Left colon (tissue), 2 donors: ENCODE results near the gene SLC43A1. TPM values are rescaled to one million over a fixed set of nuclear protein-coding genes. Genes with fewer than 3 reads are reported as not detected.
A peak's percentile ranks its signal among the peaks of the same experiment; 100 is the strongest.

Source experiments
- ATAC-seq: fragments of 200-7000 bp; cut with Tn5 transposase; one replicate; pipeline ENCODE4 v1.9.1; 2020; ENCODE audit warnings: mild to moderate bottlenecking, moderate library complexity
- DNase-seq, 2 donors: peaks; one replicate each; pipeline ENCODE4 v3.0.0-alpha.2; 2020
- intact Hi-C, 2 donors: fragments of 100-400 bp; cut with DNase I in 1 of 2; cut with micrococcal nuclease in 1 of 2; formaldehyde crosslinking; loops; one replicate each; pipeline versions ENCODE4 v1.11.2 to v1.14.0; 2022; cut with DNase I, micrococcal nuclease
- total RNA-seq, 2 donors: library from RNA; stranded (reverse); fragmentation: NEBNext Ultra II Directional; extraction: Animal tissue kit (Norgen Biotek cat#: 25700); gene quantifications; one replicate each; pipeline ENCODE4 v1.2.1, GENCODE V29; 2021
- donor health status: DM: no; HTN: no; CAD: no.
- donor health status: DM: yes; HTN: yes; CAD: no.

The SLC43A1 gene
- total RNA-seq, 2 donors from 2014 or later: 7.1 to 9.6 TPM

GRCh38 chr11:57471496-57471895 lies 44.0 kb downstream of the SLC43A1 start:
- intact Hi-C loops: no loop called here
- DNase-seq (no peak), ATAC-seq (no peak)

GRCh38 chr11:57469268-57469667 lies 46.2 kb downstream of the SLC43A1 start:
- DNase-seq (no peak), ATAC-seq (no peak)
- intact Hi-C loops: no loop called here

- intact Hi-C loops: no loop called here
- no peak for DNase-seq
- ATAC-seq: no peak
Observed at GRCh38 chr11:57468276-57468675, 47.2 kb downstream of the SLC43A1 start.

- no peak for ATAC-seq
- no peak for DNase-seq
- intact Hi-C loops: no loop called here
Observed at GRCh38 chr11:57467508-57468157, 47.9 kb downstream of the SLC43A1 start.

DNA sequence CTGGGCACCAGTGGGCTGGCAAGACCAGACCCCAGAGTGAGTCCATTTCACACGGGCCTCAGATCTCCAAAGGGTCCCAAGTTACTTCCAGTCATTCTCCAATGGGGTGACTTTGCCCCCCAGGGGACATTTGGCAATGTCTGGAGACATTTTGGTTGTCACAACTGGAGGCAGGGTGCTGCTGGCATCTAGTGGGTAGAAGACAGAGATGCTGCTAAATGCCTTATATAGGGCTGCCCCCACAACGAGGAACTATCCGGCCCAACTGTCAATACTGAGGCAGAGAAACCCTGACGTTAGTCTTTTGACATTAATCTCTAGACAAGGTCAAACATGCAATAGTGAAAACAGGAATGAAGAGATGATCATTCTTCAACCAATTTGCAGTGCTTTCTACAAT lies 48.8 kb downstream of the SLC43A1 start:
- ATAC-seq: no peak
- intact Hi-C loops: no loop called here
- DNase-seq: no peak

GRCh38 chr11:57464539-57465181 lies 50.8 kb downstream of the SLC43A1 start:
- intact Hi-C loops: no loop called here
- DNase-seq (no peak), ATAC-seq (peak; percentile 14)

DNA sequence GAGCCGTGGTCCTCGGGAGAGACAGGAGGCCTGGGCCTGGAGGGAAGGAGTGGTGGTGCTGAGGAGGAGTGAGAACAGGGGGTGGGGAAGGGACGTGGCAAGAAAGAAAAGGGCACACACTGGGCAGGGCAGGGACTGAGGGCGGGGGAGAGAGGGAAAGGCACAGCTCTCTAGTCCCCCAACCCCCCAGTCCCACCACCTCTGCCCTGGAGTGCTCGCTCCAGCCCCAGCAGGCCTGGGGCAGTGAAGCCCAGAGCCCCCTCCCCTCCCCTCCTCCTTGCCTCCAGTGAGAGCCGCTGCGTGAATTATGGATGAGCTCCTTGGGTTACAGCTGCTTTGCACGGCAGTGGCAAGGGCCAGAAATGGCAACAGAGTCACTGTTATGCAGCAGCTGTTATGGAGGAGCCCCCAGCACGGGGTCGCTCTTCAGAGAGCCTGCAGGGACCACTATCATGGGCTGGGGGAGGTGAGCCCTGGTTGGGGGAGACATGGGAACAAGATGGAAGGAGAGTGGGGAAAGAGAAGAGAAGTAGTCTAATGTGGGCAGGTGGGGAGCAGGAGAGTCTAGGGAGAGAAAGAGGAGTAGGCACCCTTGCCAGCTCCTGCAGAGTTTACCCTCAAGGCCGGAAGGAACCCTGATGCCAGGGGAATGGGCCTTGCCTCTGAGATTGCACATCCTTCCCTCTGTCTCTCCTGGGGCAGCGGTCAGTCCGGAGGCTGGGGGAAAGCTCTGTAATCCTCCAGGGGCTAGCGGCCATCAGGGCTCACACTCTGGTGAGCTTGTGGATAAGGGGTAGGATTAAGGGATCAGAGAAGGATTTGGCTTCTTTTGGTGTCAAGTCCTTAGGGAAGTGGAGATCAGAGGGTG lies 51.6 kb downstream of the SLC43A1 start:
- DNase-seq (no peak), ATAC-seq (no peak)
- intact Hi-C loops: no loop called here

DNA sequence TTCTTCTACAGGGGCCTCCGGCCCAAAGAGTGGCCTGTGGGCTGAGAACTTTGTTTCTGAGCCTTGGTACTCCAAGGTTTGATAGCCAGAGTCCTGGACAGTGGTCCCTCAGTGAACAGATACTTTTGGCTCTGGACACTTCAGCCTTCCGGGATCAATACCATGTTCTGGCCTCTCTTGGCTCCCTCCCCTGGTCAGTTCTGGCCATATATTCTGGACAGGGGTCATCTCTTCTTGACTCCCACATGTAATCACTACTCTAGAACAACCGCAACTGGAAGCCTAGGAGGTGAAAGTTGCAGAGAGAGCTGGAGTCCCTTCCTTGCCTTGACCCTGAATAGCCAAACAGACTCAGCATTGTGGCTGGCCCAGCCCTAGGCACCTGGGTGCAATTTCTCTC lies 52.9 kb downstream of the SLC43A1 start:
- ATAC-seq: no peak
- intact Hi-C loops: no loop called here
- DNase-seq: no peak

GRCh38 chr11:57461841-57462489 lies 53.5 kb downstream of the SLC43A1 start:
- no peak for ATAC-seq
- intact Hi-C loops: no loop called here
- DNase-seq: no peak

DNA sequence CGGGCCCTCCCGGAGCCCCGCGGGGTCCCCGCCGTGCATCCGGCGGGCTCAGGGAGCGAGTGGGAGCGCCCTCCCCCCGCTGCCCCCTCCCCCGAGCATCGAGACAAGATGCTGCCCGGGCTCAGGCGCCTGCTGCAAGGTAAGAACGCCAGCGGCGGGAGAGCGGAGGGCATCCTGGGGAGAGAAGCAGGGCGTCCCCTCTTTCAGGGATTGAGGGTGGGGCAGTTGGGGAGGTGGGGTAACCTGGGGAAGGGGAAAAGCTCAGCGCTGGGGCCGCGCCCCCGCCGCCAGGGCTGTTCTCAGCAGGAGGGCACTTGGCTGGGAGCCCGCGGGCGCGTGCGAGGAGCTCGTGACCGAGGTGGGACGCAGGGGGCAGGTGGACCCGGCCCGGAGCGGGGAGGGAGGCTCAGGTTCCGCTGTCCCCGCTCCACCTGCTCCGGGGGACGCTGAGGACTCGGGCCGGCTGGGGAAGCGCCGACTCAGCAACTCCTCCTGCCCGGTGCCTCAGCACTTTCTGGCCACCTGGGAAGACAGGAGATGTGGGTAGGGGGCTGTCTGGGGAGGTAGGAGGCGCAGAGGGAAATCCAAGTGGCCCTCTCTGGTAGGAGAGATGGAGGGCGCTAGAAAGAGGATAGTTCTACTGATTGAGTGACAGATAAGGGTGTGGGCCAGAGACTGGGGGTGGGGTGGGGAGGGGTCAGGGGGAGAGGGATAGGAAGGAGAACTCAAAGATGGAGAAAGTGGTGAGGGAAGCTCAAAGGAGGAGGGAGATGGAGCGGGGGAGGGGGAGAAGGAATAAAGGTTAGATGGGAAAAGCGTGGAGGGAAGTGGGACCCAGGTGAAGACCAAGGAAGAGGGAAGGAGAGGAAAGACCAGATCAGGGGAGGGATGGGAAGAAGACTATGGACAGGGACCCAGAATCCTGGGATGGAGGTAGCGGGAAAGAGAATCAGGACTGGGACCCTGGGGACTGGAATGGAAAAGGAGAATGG lies 54.4 kb downstream of the SLC43A1 start:
- ATAC-seq (no peak), DNase-seq (no peak)
- intact Hi-C loops: no loop called here

GRCh38 chr11:57460022-57460757 lies 55.3 kb downstream of the SLC43A1 start, which contains the start of gene RTN4RL2:
TSS of gene RTN4RL2 (plus strand) at chr11:57460528. CDS start at chr11:57460866, 338 bp downstream.
- DNase-seq (peak in 1 of 2 donors; percentile 51), ATAC-seq (peak; percentile 65)
- intact Hi-C loops: no loop called here

DNA sequence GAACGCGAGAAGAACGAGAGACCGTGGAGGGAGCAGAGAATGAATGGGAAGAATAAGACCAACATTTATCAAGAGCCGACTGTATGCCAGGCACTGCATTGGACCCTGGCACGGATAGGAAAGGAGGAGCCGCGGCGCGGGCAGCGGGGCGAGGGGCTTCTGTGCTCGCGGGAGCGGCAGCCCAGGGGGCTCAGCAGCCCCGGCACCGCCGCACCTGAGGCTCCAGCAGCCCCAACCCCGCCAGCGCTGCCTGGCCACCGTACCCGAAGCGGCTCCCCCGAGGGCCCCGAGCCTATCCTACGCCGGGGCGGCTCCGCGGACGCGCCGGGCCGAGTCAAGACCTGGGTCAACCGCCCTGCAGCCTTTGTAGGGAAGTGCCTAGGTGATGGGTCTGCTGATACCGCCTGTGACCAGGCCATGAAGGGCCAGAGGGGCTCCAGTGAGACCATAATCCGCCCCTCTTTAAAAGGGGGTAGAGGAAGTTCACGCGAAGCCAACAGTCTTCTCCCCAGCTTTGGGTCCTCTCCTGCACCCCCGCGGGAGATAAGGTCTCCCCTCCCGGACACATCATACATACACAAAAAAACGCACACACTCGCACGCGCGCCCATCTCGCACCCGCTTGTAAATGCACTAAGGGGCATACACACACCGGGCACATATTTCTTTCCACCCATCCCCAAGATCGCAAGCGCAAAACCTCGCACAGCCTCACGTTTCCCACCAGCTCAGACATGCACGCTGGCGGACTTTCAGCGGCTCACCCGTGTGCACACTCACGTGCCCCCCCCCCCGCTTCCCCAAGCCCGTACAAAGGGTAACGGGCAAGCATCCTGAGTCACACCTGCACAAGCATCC lies 56.1 kb downstream of the SLC43A1 start:
- DNase-seq (no peak), ATAC-seq (peak; percentile 14)
- intact Hi-C loops: loop anchor here in 1 of 2 donors (5.0 to 10.0 kb wide), 2 partner anchors 68 to 185 kb away; partner anchors contain the start of gene YPEL4

DNA sequence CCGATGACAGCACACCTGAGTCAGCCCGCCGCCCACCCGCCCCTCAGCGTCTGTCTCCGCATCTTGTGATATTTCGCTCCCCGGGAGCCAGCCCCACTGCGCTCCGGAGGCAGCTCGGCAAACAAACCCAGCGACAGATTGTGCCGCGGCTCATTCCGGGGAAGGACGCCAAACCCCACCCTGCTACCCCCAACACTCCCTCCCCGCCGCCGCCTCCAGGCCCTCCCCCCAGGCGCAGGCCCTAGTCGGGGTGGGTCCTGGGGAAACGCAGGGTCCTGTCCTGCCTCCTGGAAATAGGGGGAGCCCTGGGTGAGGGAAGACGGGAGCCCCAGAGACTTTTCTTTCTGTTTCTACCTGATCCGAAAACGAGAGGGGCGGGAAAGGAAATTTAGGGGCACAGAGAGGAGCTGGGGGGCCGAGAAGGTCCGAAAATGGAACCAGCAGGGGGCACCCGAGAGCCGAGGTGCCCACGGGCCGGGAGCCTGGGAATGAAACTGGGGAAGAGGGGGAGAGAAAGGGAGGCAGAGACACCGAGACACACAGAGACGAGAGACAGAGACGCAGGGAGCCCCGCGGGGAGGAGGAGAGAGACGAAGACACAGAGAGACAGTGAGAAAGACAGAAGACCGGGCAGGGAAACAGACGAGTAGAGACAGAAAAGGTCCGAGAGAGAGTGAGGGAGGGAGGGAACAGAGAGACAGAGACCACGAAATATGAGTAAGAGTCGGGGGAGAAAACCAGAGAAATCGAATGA lies 56.9 kb downstream of the SLC43A1 start:
- DNase-seq (peak in 1 of 2 donors; percentile 74), ATAC-seq (peak; percentile 48)
- intact Hi-C loops: loop anchor here in 1 of 2 donors (5.0 to 10.0 kb wide), 2 partner anchors 69 to 186 kb away; partner anchors contain the start of gene YPEL4

DNA sequence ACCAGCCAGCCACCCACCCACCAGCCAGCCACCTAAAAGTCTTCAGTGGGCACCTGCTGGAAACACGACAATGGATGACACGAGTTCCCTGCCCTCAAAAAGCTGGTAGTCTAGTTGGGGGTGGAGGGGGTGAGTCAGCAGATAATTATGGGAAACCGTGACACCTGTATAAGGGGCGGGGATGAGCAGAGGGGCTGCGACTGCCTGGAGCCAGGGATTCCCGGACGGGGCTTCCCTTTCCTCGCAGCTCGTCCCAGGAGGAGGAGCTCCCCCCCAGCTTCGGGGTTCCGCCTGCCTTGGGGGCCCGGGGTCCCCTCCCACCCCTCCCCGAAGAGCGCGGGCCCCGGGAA lies 57.5 kb downstream of the SLC43A1 start:
- no peak for ATAC-seq
- intact Hi-C loops: loop anchor here in 1 of 2 donors (5.0 to 10.0 kb wide), 2 partner anchors 69 to 187 kb away; partner anchors contain the start of gene YPEL4
- DNase-seq: no peak

GRCh38 chr11:57457643-57458023 lies 57.9 kb downstream of the SLC43A1 start:
- intact Hi-C loops: loop anchor here in 1 of 2 donors (5.0 to 10.0 kb wide), 2 partner anchors 70 to 187 kb away; partner anchors contain the start of gene YPEL4
- ATAC-seq (no peak), DNase-seq (no peak)
